HUES6 (cell line): ENCODE data around the gene DUSP3.

Experiments
- H3K27ac ChIP-seq: 2 replicates; pipeline ENCODE4 v1.7.0; 2013; ENCODE audit warnings: low read depth, mild to moderate bottlenecking, low read length, inconsistent platforms
- H3K27me3 ChIP-seq: 2 replicates; pipeline ENCODE4 v1.6.1; 2013; ENCODE audit warnings: low read length; ENCODE audit not compliant: control insufficient read depth, insufficient read depth
- H3K36me3 ChIP-seq: 2 replicates; pipeline ENCODE4 v1.6.1; 2013; ENCODE audit warnings: low read length; ENCODE audit not compliant: control insufficient read depth, insufficient read depth
- H3K4me1 ChIP-seq: 2 replicates; pipeline ENCODE4 v1.6.1; 2013; ENCODE audit warnings: low read length; ENCODE audit not compliant: control insufficient read depth, insufficient read depth
- H3K4me3 ChIP-seq: 2 replicates; pipeline ENCODE4 v1.5.1; 2013; ENCODE audit warnings: low read depth, low read length
- H3K9ac ChIP-seq: one replicate; pipeline ENCODE4 v1.6.1; 2013; ENCODE audit warnings: mild to moderate bottlenecking, low read length
- H3K9me3 ChIP-seq: 2 replicates; pipeline ENCODE4 v1.6.1; 2013; ENCODE audit warnings: low read depth, low read length; ENCODE audit not compliant: control insufficient read depth, insufficient read depth

DUSP3 gene

GRCh38 chr17:43732958-43733357 lies 45.8 kb downstream of the DUSP3 start:
- Histone ChIP-seq H3K4me3 (peak overlapping the region; percentile 12; the same call in 1 of the 2 replicates), H3K27me3 (no peaks in the 10 kb centered on the region), H3K9ac (no peak overlapping the region), H3K27ac (peak overlapping the region; percentile 48; the same call in 1 of the 2 replicates), H3K36me3 (no peaks in the 10 kb centered on the region), H3K4me1 (peaks cover 14% of the 10 kb centered on the region), H3K9me3 (peaks cover 39% of the 10 kb centered on the region)

- Histone ChIP-seq H3K4me1 (no peaks in the 10 kb centered on the region; the same call in 1 of the 2 replicates), H3K27me3 (no peaks in the 10 kb centered on the region), H3K27ac (no peak overlapping the region), H3K36me3 (no peaks in the 10 kb centered on the region), H3K9me3 (peaks cover 25% of the 10 kb centered on the region), H3K4me3 (no peak overlapping the region), H3K9ac (no peak overlapping the region)
Measured at GRCh38 chr17:43728081-43728480, 50.7 kb downstream of the DUSP3 start.

GRCh38 chr17:43723697-43724359 lies 54.9 kb downstream of the DUSP3 start:
- no peak overlapping the region for H3K4me3 ChIP-seq
- 0 out of 2 replicates have a peak, but pooled peaks cover 5% of the 10 kb centered on the region for H3K27me3 ChIP-seq
- H3K9ac ChIP-seq: no peak overlapping the region
- H3K36me3 ChIP-seq: no peaks in the 10 kb centered on the region
- H3K4me1 ChIP-seq: peaks cover 18% of the 10 kb centered on the region
- no peak overlapping the region for H3K27ac ChIP-seq
- 0 out of 2 replicates have a peak, but pooled peaks cover 2% of the 10 kb centered on the region for H3K9me3 ChIP-seq

- Histone ChIP-seq H3K27me3 (0 out of 2 replicates have a peak, but pooled peaks cover 5% of the 10 kb centered on the region), H3K27ac (no peak overlapping the region), H3K9ac (no peak overlapping the region), H3K9me3 (0 out of 2 replicates have a peak, but pooled peaks cover 2% of the 10 kb centered on the region), H3K4me3 (no peak overlapping the region), H3K36me3 (no peaks in the 10 kb centered on the region), H3K4me1 (peaks cover 25% of the 10 kb centered on the region)
Measured at GRCh38 chr17:43722870-43723665, 55.7 kb downstream of the DUSP3 start.

- no peak overlapping the region for H3K27ac ChIP-seq
- no peak overlapping the region for H3K9ac ChIP-seq
- H3K36me3 ChIP-seq: no peaks in the 10 kb centered on the region
- H3K4me3 ChIP-seq: no peak overlapping the region
- H3K4me1 ChIP-seq: peaks cover 28% of the 10 kb centered on the region
- H3K27me3 ChIP-seq: 0 out of 2 replicates have a peak, but pooled peaks cover 5% of the 10 kb centered on the region
- H3K9me3 ChIP-seq: 0 out of 2 replicates have a peak, but pooled peaks cover 2% of the 10 kb centered on the region
Measured at GRCh38 chr17:43722269-43722619, 56.5 kb downstream of the DUSP3 start.

- Histone ChIP-seq H3K9ac (no peak overlapping the region), H3K27ac (no peak overlapping the region), H3K27me3 (0 out of 2 replicates have a peak, but pooled peaks cover 5% of the 10 kb centered on the region), H3K36me3 (no peaks in the 10 kb centered on the region), H3K4me3 (0 out of 2 replicates have a peak overlapping the region, but pooled peaks have one; percentile 74), H3K4me1 (peaks cover 28% of the 10 kb centered on the region), H3K9me3 (0 out of 2 replicates have a peak, but pooled peaks cover 2% of the 10 kb centered on the region)
Measured at GRCh38 chr17:43721537-43722268, 57.1 kb downstream of the DUSP3 start.

- H3K4me3 ChIP-seq: peak overlapping the region; percentile 74
- H3K27ac ChIP-seq: peak overlapping the region; percentile 31; the same call in 1 of the 2 replicates
- peaks cover 28% of the 10 kb centered on the region for H3K4me1 ChIP-seq
- peak overlapping the region; percentile 90 for H3K9ac ChIP-seq
- 0 out of 2 replicates have a peak, but pooled peaks cover 2% of the 10 kb centered on the region for H3K9me3 ChIP-seq
- no peaks in the 10 kb centered on the region for H3K36me3 ChIP-seq
- peaks cover 6% of the 10 kb centered on the region for H3K27me3 ChIP-seq
Measured at GRCh38 chr17:43720311-43721060, 58.3 kb downstream of the DUSP3 start.

- Histone ChIP-seq H3K9me3 (0 out of 2 replicates have a peak, but pooled peaks cover 2% of the 10 kb centered on the region), H3K4me3 (no peak overlapping the region), H3K9ac (no peak overlapping the region), H3K4me1 (peaks cover 28% of the 10 kb centered on the region), H3K36me3 (no peaks in the 10 kb centered on the region), H3K27ac (no peak overlapping the region), H3K27me3 (peaks cover 15% of the 10 kb centered on the region)
Measured at GRCh38 chr17:43719578-43719977, 59.2 kb downstream of the DUSP3 start.

GRCh38 chr17:43718544-43718943 lies 60.2 kb downstream of the DUSP3 start:
- H3K4me3 ChIP-seq: no peak overlapping the region
- peaks cover 25% of the 10 kb centered on the region for H3K27me3 ChIP-seq
- H3K4me1 ChIP-seq: peaks cover 28% of the 10 kb centered on the region
- H3K36me3 ChIP-seq: no peaks in the 10 kb centered on the region
- no peak overlapping the region for H3K9ac ChIP-seq
- no peak overlapping the region for H3K27ac ChIP-seq
- H3K9me3 ChIP-seq: no peaks in the 10 kb centered on the region

- Histone ChIP-seq H3K27me3 (peaks cover 32% of the 10 kb centered on the region), H3K4me1 (peaks cover 31% of the 10 kb centered on the region), H3K9ac (no peak overlapping the region), H3K36me3 (no peaks in the 10 kb centered on the region), H3K4me3 (no peak overlapping the region), H3K9me3 (no peaks in the 10 kb centered on the region), H3K27ac (no peak overlapping the region)
Measured at GRCh38 chr17:43717913-43718312, 60.9 kb downstream of the DUSP3 start.
